Measurements from ENCODE around the gene CDH2.

The CDH2 gene

DNA sequence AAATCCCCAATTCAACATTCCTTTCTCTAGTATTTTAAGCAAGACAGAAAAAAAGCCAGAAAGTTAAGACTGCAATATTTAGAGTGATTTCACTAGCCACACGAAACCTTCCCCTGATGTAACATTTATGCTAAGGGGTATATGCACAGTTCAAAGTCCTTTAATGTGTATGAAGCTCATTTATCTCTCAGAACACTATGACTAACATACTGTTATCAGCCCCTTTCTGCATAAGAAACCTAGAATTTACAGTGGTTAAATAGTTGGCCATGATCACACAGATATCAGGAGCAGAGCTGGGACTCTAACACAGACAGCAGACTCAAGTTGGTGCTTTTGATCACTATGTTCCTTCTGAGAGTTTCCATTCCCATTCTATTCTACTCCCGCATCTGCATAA is 185.5 kb downstream of the CDH2 start:
- Histone ChIP-seq H3K36me3 (ENCODE audit: control insufficient read depth in 4 of 4, insufficient read depth in 4 of 4, low read length in 3 of 4) (peaks cover 0 to 5% (median 0%) of the 10 kb centered on the region in 4 experiments), H3K27me3 (replicated peaks in 2 of 5; ENCODE audit: control insufficient read depth in 4 of 5, insufficient read depth in 5 of 5, low read length in 4 of 5) (no peaks in the 10 kb centered on the region), H3K4me3 (ENCODE audit: control insufficient read depth in 1 of 7, extremely low read depth in 1 of 7, insufficient read depth in 4 of 7, low read depth in 2 of 7, low read length in 6 of 7) (no peak overlapping the region), H3K27ac (ENCODE audit: insufficient read depth in 1 of 2, low read depth in 1 of 2, low read length in 2 of 2, poor library complexity in 1 of 2, severe bottlenecking in 2 of 2) (no peak overlapping the region), H3K9me3 (ENCODE audit: control extremely low read depth in 1 of 5, control insufficient read depth in 4 of 5, insufficient read depth in 2 of 5, low read depth in 1 of 5, low read length in 4 of 5) (no peaks in the 10 kb centered on the region), H3K4me1 (ENCODE audit: control extremely low read depth in 1 of 4, control insufficient read depth in 4 of 4, insufficient read depth in 4 of 4, low read length in 3 of 4) (no peaks in the 10 kb centered on the region)
- ChIA-PET POLR2A (no interaction called here), CTCF (no interaction called here)
- DNase-seq, result no peak
- 100% methylated on average over 1 of the region's 2 CpGs for WGBS (ENCODE audit: insufficient coverage)

- no peaks in the 10 kb centered on the region for H3K9me3 ChIP-seq (ENCODE audit: control extremely low read depth in 1 of 5, control insufficient read depth in 4 of 5, insufficient read depth in 2 of 5, low read depth in 1 of 5, low read length in 4 of 5)
- POLR2A ChIA-PET, result no interaction called here
- CTCF ChIA-PET, result interaction anchor here (0.6 kb wide), 1 partner anchor 9 kb away, joined by 3 read pairs; no protein-coding TSS in a partner anchor
- DNase-seq, result no peak
- H3K4me1 ChIP-seq (ENCODE audit: control extremely low read depth in 1 of 4, control insufficient read depth in 4 of 4, insufficient read depth in 4 of 4, low read length in 3 of 4), result no peaks in the 10 kb centered on the region
- no peak overlapping the region for H3K27ac ChIP-seq (ENCODE audit: insufficient read depth in 1 of 2, low read depth in 1 of 2, low read length in 2 of 2, poor library complexity in 1 of 2, severe bottlenecking in 2 of 2)
- no peak overlapping the region for H3K4me3 ChIP-seq (ENCODE audit: control insufficient read depth in 1 of 7, extremely low read depth in 1 of 7, insufficient read depth in 4 of 7, low read depth in 2 of 7, low read length in 6 of 7)
- H3K36me3 ChIP-seq (ENCODE audit: control insufficient read depth in 4 of 4, insufficient read depth in 4 of 4, low read length in 3 of 4), result peaks cover 0 to 5% (median 1%) of the 10 kb centered on the region in 4 experiments
- H3K27me3 ChIP-seq (replicated peaks in 2 of 5; ENCODE audit: control insufficient read depth in 4 of 5, insufficient read depth in 5 of 5, low read length in 4 of 5), result no peaks in the 10 kb centered on the region
- 98% methylated on average over 7 of the region's 7 CpGs for WGBS (ENCODE audit: insufficient coverage)
These were observed 191.1 kb downstream of the CDH2 start for GRCh38 chr18:27985832-27986231.

- peaks cover 0 to 5% (median 1%) of the 10 kb centered on the region in 4 experiments for H3K36me3 ChIP-seq (ENCODE audit: control insufficient read depth in 4 of 4, insufficient read depth in 4 of 4, low read length in 3 of 4)
- H3K9me3 ChIP-seq (ENCODE audit: control extremely low read depth in 1 of 5, control insufficient read depth in 4 of 5, insufficient read depth in 2 of 5, low read depth in 1 of 5, low read length in 4 of 5), result no peaks in the 10 kb centered on the region
- ChIA-PET CTCF (no interaction called here), POLR2A (no interaction called here)
- no peak overlapping the region for H3K4me3 ChIP-seq (ENCODE audit: control insufficient read depth in 1 of 7, extremely low read depth in 1 of 7, insufficient read depth in 4 of 7, low read depth in 2 of 7, low read length in 6 of 7)
- H3K27ac ChIP-seq (ENCODE audit: insufficient read depth in 1 of 2, low read depth in 1 of 2, low read length in 2 of 2, poor library complexity in 1 of 2, severe bottlenecking in 2 of 2), result no peak overlapping the region
- H3K27me3 ChIP-seq (replicated peaks in 2 of 5; ENCODE audit: control insufficient read depth in 4 of 5, insufficient read depth in 5 of 5, low read length in 4 of 5), result no peaks in the 10 kb centered on the region
- DNase-seq, result no peak
- no peaks in the 10 kb centered on the region for H3K4me1 ChIP-seq (ENCODE audit: control extremely low read depth in 1 of 4, control insufficient read depth in 4 of 4, insufficient read depth in 4 of 4, low read length in 3 of 4)
These were observed 193.2 kb downstream of the CDH2 start for GRCh38 chr18:27983780-27984179.

DNA sequence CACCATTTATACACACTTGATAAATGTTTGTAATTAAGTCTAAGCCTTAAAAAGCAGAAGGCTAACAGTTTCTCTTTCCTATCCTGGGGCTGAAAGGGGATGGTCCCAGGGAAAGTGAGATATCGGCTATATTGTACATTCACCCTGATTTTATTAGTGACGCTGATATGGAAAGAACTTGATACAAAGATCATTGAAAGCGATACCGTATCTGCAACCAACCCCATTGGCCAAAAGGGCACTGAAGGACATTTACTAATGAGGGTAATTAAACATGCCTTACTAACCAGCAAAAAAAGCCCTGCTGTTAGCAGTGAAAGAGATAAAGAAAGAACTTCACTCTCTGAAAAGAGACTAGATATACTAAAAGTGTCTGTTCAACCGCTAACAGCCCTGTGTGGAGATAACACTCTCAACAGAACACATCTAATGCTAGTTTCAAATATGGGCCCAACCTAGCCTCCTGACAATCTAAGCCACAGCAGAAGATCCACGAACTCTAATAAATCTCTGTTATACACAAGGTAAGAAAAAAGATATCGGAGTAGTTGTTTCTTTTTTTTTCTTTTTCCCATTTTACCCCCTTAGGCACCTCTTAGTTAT is 200.0 kb downstream of the CDH2 start:
- H3K27me3 ChIP-seq (replicated peaks in 2 of 5; ENCODE audit: control insufficient read depth in 4 of 5, insufficient read depth in 5 of 5, low read length in 4 of 5), result no peaks in the 10 kb centered on the region
- peaks cover 0 to 2% (median 0%) of the 10 kb centered on the region in 5 experiments for H3K9me3 ChIP-seq (ENCODE audit: control extremely low read depth in 1 of 5, control insufficient read depth in 4 of 5, insufficient read depth in 2 of 5, low read depth in 1 of 5, low read length in 4 of 5)
- DNase-seq, result no peak
- H3K27ac ChIP-seq (ENCODE audit: insufficient read depth in 1 of 2, low read depth in 1 of 2, low read length in 2 of 2, poor library complexity in 1 of 2, severe bottlenecking in 2 of 2), result no peak overlapping the region
- ChIA-PET POLR2A (no interaction called here), CTCF (no interaction called here)
- H3K4me1 ChIP-seq (ENCODE audit: control extremely low read depth in 1 of 4, control insufficient read depth in 4 of 4, insufficient read depth in 4 of 4, low read length in 3 of 4), result no peaks in the 10 kb centered on the region
- WGBS (ENCODE audit: insufficient coverage), result no CpG with 5 or more reads among the region's 7 CpGs
- H3K36me3 ChIP-seq (ENCODE audit: control insufficient read depth in 4 of 4, insufficient read depth in 4 of 4, low read length in 3 of 4), result peaks cover 0 to 7% (median 3%) of the 10 kb centered on the region in 4 experiments
- no peak overlapping the region for H3K4me3 ChIP-seq (ENCODE audit: control insufficient read depth in 1 of 7, extremely low read depth in 1 of 7, insufficient read depth in 4 of 7, low read depth in 2 of 7, low read length in 6 of 7)

DNA sequence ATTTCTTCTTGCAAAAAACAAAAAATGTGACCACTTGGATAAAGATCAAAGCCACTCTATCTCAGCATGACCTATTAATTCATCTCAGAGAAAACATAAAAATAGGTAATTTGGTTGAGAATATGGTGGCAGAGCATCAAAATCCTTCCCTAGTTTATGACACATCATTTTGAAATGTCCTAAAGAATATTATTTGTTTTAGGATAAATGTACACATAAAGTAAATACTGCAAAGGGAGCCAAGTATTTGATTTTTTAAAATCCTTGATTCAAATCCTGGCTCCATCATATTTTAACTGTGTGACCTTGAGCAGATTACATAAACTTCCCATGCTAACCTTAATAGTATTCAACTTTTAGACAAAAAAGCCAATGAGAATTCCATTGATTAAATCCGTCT is 206.6 kb downstream of the CDH2 start:
- no peak for DNase-seq
- POLR2A ChIA-PET, result no interaction called here
- CTCF ChIA-PET, result no interaction called here
- Histone ChIP-seq H3K27ac (ENCODE audit: insufficient read depth in 1 of 2, low read depth in 1 of 2, low read length in 2 of 2, poor library complexity in 1 of 2, severe bottlenecking in 2 of 2) (no peak overlapping the region), H3K27me3 (replicated peaks in 2 of 5; ENCODE audit: control insufficient read depth in 4 of 5, insufficient read depth in 5 of 5, low read length in 4 of 5) (no peaks in the 10 kb centered on the region), H3K9me3 (ENCODE audit: control extremely low read depth in 1 of 5, control insufficient read depth in 4 of 5, insufficient read depth in 2 of 5, low read depth in 1 of 5, low read length in 4 of 5) (no peaks in the 10 kb centered on the region), H3K36me3 (ENCODE audit: control insufficient read depth in 4 of 4, insufficient read depth in 4 of 4, low read length in 3 of 4) (peaks cover 0 to 2% (median 0%) of the 10 kb centered on the region in 4 experiments), H3K4me3 (ENCODE audit: control insufficient read depth in 1 of 7, extremely low read depth in 1 of 7, insufficient read depth in 4 of 7, low read depth in 2 of 7, low read length in 6 of 7) (no peak overlapping the region), H3K4me1 (ENCODE audit: control extremely low read depth in 1 of 4, control insufficient read depth in 4 of 4, insufficient read depth in 4 of 4, low read length in 3 of 4) (no peaks in the 10 kb centered on the region)
- WGBS (ENCODE audit: insufficient coverage), result no CpG with 5 or more reads among the region's 1 CpG

DNA sequence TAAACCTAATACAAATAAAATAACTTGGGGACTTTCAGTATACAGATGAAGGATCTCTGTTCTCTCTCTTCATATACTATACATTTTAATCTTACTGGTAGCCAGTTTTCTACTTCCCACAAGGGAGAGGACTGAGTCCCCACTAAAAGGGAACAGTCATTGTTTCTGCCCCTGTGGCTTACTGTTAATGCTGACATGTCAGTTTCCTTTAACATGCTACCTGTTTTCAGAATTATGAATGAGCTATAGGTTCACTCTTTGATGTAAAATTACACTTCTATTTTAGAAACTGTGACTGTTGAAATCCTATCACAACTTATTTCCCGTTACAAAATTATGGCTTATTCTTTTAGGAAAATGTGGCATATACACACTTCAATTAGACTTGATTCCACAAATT is 207.7 kb downstream of the CDH2 start:
- H3K9me3 ChIP-seq (ENCODE audit: control extremely low read depth in 1 of 5, control insufficient read depth in 4 of 5, insufficient read depth in 2 of 5, low read depth in 1 of 5, low read length in 4 of 5), result no peaks in the 10 kb centered on the region
- ChIA-PET POLR2A (no interaction called here), CTCF (no interaction called here)
- H3K36me3 ChIP-seq (ENCODE audit: control insufficient read depth in 4 of 4, insufficient read depth in 4 of 4, low read length in 3 of 4), result no peaks in the 10 kb centered on the region
- no peak for DNase-seq
- 100% methylated on average over 1 of the region's 1 CpG for WGBS (ENCODE audit: insufficient coverage)
- no peaks in the 10 kb centered on the region for H3K27me3 ChIP-seq (replicated peaks in 2 of 5; ENCODE audit: control insufficient read depth in 4 of 5, insufficient read depth in 5 of 5, low read length in 4 of 5)
- no peak overlapping the region for H3K4me3 ChIP-seq (ENCODE audit: control insufficient read depth in 1 of 7, extremely low read depth in 1 of 7, insufficient read depth in 4 of 7, low read depth in 2 of 7, low read length in 6 of 7)
- no peak overlapping the region for H3K27ac ChIP-seq (ENCODE audit: insufficient read depth in 1 of 2, low read depth in 1 of 2, low read length in 2 of 2, poor library complexity in 1 of 2, severe bottlenecking in 2 of 2)
- no peaks in the 10 kb centered on the region for H3K4me1 ChIP-seq (ENCODE audit: control extremely low read depth in 1 of 4, control insufficient read depth in 4 of 4, insufficient read depth in 4 of 4, low read length in 3 of 4)

GRCh38 chr18:27967913-27968824 is 208.8 kb downstream of the CDH2 start:
- no peaks in the 10 kb centered on the region for H3K4me1 ChIP-seq (ENCODE audit: control extremely low read depth in 1 of 4, control insufficient read depth in 4 of 4, insufficient read depth in 4 of 4, low read length in 3 of 4)
- CTCF ChIA-PET, result no interaction called here
- H3K27me3 ChIP-seq (replicated peaks in 2 of 5; ENCODE audit: control insufficient read depth in 4 of 5, insufficient read depth in 5 of 5, low read length in 4 of 5), result no peaks in the 10 kb centered on the region
- POLR2A ChIA-PET, result no interaction called here
- no peak overlapping the region for H3K27ac ChIP-seq (ENCODE audit: insufficient read depth in 1 of 2, low read depth in 1 of 2, low read length in 2 of 2, poor library complexity in 1 of 2, severe bottlenecking in 2 of 2)
- no peaks in the 10 kb centered on the region for H3K9me3 ChIP-seq (ENCODE audit: control extremely low read depth in 1 of 5, control insufficient read depth in 4 of 5, insufficient read depth in 2 of 5, low read depth in 1 of 5, low read length in 4 of 5)
- no peak overlapping the region for H3K4me3 ChIP-seq (ENCODE audit: control insufficient read depth in 1 of 7, extremely low read depth in 1 of 7, insufficient read depth in 4 of 7, low read depth in 2 of 7, low read length in 6 of 7)
- DNase-seq, result no peak
- H3K36me3 ChIP-seq (ENCODE audit: control insufficient read depth in 4 of 4, insufficient read depth in 4 of 4, low read length in 3 of 4), result no peaks in the 10 kb centered on the region
- WGBS (ENCODE audit: insufficient coverage), result 93% methylated on average over 3 of the region's 4 CpGs

Measured in common myeloid progenitor, CD34-positive (primary cell).